Right ventricle myocardium superior (tissue), 1 donor: ENCODE data around the gene NELFA. TPM values are rescaled to one million over a fixed set of nuclear protein-coding genes. Genes with fewer than 3 reads are reported as not detected.
"Not testable (repeated sequence)": the region's sequence is repeated elsewhere in the genome, so short reads cannot be mapped to it uniquely, and the experiment has no call there.

Experiments
- ATAC-seq: fragments of 200-7000 bp; cut with Tn5 transposase; one replicate; pipeline ENCODE4 v1.9.1; 2020; ENCODE audit warnings: mild to moderate bottlenecking; ENCODE audit not compliant: poor library complexity
- DNase-seq: peaks from one replicate; pipeline ENCODE4 v3.0.0-alpha.2; 2020
- intact Hi-C: fragments of 100-400 bp; cut with DNase I; formaldehyde crosslinking; loops from one replicate; pipeline ENCODE4 v1.11.2; 2022
- total RNA-seq: library from RNA; stranded (reverse); fragmentation: NEBNext Ultra II Directional; extraction: Animal tissue kit (Norgen Biotek cat#: 25700); gene quantifications from one replicate; pipeline ENCODE4 v1.2.1, GENCODE V29; 2021
- donor health status: DM: no; HTN: yes; CAD: no; lungs with severe emphysema.

Gene NELFA
- total RNA-seq, 1 donor from 2014 or later, result 10.4 TPM

- DNase-seq (peak; percentile 35), ATAC-seq (peak; percentile 49)
- intact Hi-C loops, result no loop called here
Measured at GRCh38 chr4:2042204-2042946, 33.6 kb upstream of the NELFA start.

GRCh38 chr4:2041239-2042130 lies 32.7 kb upstream of the NELFA start:
- ATAC-seq (peak; percentile 85), DNase-seq (peak; percentile 92)
- intact Hi-C loops, result no loop called here

- DNase-seq (no peak), ATAC-seq (no peak)
Measured at GRCh38 chr4:2040391-2041238, 31.8 kb upstream of the NELFA start.

GRCh38 chr4:2036866-2037265 lies 28.1 kb upstream of the NELFA start:
- no peak for DNase-seq
- no peak for ATAC-seq
- intact Hi-C loops, result no loop called here

More at GRCh38 chr4:2040391-2041238, 31.8 kb upstream of the NELFA start:
- intact Hi-C loops, result no loop called here

- DNase-seq (no peak), ATAC-seq (no peak)
- intact Hi-C loops, result no loop called here
Measured at GRCh38 chr4:2036327-2036726, 27.6 kb upstream of the NELFA start.

- ATAC-seq, DNase-seq, intact Hi-C loops: not testable (repeated sequence)
Measured at GRCh38 chr4:2031161-2031560, 22.4 kb upstream of the NELFA start.

GRCh38 chr4:2027120-2027519 lies 18.3 kb upstream of the NELFA start:
- intact Hi-C loops, ATAC-seq, DNase-seq: not testable (repeated sequence)

GRCh38 chr4:2025817-2026216 lies 17.0 kb upstream of the NELFA start:
- DNase-seq, result no peak
- ATAC-seq, result no peak
- intact Hi-C loops, result no loop called here

- ATAC-seq (no peak), DNase-seq (no peak)
- intact Hi-C loops, result no loop called here
Measured at GRCh38 chr4:2024683-2025082, 15.9 kb upstream of the NELFA start.

- intact Hi-C loops, ATAC-seq, DNase-seq: not testable (repeated sequence)
Measured at GRCh38 chr4:2021358-2022018, 12.7 kb upstream of the NELFA start.

- intact Hi-C loops, result no loop called here
- ATAC-seq (no peak), DNase-seq (no peak)
Measured at GRCh38 chr4:2015008-2015407, 6.2 kb upstream of the NELFA start.

GRCh38 chr4:2011583-2011982 lies 2.8 kb upstream of the NELFA start:
- DNase-seq (no peak), ATAC-seq (no peak)
- intact Hi-C loops, result no loop called here

GRCh38 chr4:2009651-2010233 lies 968 bp upstream of the NELFA start:
- ATAC-seq, result peak; percentile 54
- intact Hi-C loops, result no loop called here
- peak; percentile 74 for DNase-seq

- intact Hi-C loops, result no loop called here
- no peak for DNase-seq
- peak; percentile 22 for ATAC-seq
Measured at GRCh38 chr4:2008671-2008920, 178 bp downstream of the NELFA start.

- DNase-seq (no peak), ATAC-seq (no peak)
- intact Hi-C loops, result no loop called here
Measured at GRCh38 chr4:2007804-2008670, 737 bp downstream of the NELFA start.

- intact Hi-C loops, result no loop called here
- DNase-seq, result no peak
- no peak for ATAC-seq
Measured at GRCh38 chr4:2006956-2007653, 1.7 kb downstream of the NELFA start.

GRCh38 chr4:2006367-2006766 lies 2.4 kb downstream of the NELFA start:
- intact Hi-C loops, result no loop called here
- ATAC-seq, result no peak
- no peak for DNase-seq
